SK-N-SH (cell line): ENCODE results near the gene OR2L5.

Source experiments
- EP300 ChIP-seq, 2 experiments: IDR thresholded peaks; 2 replicates each; pipeline versions ENCODE4 v1.4.0 to v1.6.1; 2012; ENCODE audit warnings: borderline replicate concordance in 1 of 2, low read depth in 1 of 2, low read length in 1 of 2
- EZH2phosphoT487 ChIP-seq: fragments of 200-600 bp; sonication (generic); IDR thresholded peaks from 2 replicates; pipeline ENCODE4 v1.6.1; 2017; ENCODE audit warnings: low read depth, mixed run types, mild to moderate bottlenecking, antibody characterized with exemption, moderate library complexity, borderline replicate concordance
- NFIC ChIP-seq: IDR thresholded peaks from 2 replicates; pipeline ENCODE4 v1.4.0; 2012; ENCODE audit warnings: borderline replicate concordance
- NRF1 ChIP-seq: IDR thresholded peaks from 2 replicates; pipeline ENCODE4 v1.6.1; 2012; ENCODE audit warnings: low read depth, mild to moderate bottlenecking, low read length
- SIN3A ChIP-seq: IDR thresholded peaks from 2 replicates; pipeline ENCODE4 v1.6.1; 2012; ENCODE audit warnings: low read depth, mild to moderate bottlenecking, low read length, moderate library complexity, borderline replicate concordance
- SMC3 ChIP-seq: IDR thresholded peaks from 2 replicates; pipeline ENCODE4 v1.6.1; 2012; ENCODE audit warnings: low read depth, low read length, improper control_type of control experiment
- TAF1 ChIP-seq: IDR thresholded peaks from 2 replicates; pipeline ENCODE4 v1.6.1; 2012; ENCODE audit warnings: low read depth, mild to moderate bottlenecking, low read length, moderate library complexity, borderline replicate concordance
- TEAD4 ChIP-seq: IDR thresholded peaks from 2 replicates; pipeline ENCODE4 v1.4.0; 2012; ENCODE audit warnings: mild to moderate bottlenecking, borderline replicate concordance; ENCODE audit not compliant: insufficient read depth
- YY1 ChIP-seq: IDR thresholded peaks from 2 replicates; pipeline ENCODE4 v1.4.0; 2012; ENCODE audit warnings: low read depth, mild to moderate bottlenecking
- TF ChIP-seq, protein P1 (sequence below): fragments of 200-600 bp; sonication (generic); IDR thresholded peaks from 2 replicates; pipeline ENCODE4 v1.6.1; 2017; ENCODE audit warnings: antibody characterized with exemption, mild to moderate bottlenecking, moderate library complexity
- TF ChIP-seq, protein P2 (sequence below): fragments of 150-350 bp; IDR thresholded peaks from 2 replicates; pipeline ENCODE4 v1.6.1; 2017; ENCODE audit warnings: antibody characterized with exemption, low read length, low read depth, borderline replicate concordance
- TF ChIP-seq, protein P3 (sequence below): IDR thresholded peaks from 2 replicates; pipeline ENCODE4 v1.6.1; 2012; ENCODE audit warnings: mild to moderate bottlenecking, low read depth, low read length, moderate library complexity
- TF ChIP-seq, protein P4 (sequence below): IDR thresholded peaks from 2 replicates; pipeline ENCODE4 v1.4.0; 2012; ENCODE audit warnings: low read depth
- TF ChIP-seq, protein P5 (sequence below): IDR thresholded peaks from 2 replicates; pipeline ENCODE4; 2012

DNA sequence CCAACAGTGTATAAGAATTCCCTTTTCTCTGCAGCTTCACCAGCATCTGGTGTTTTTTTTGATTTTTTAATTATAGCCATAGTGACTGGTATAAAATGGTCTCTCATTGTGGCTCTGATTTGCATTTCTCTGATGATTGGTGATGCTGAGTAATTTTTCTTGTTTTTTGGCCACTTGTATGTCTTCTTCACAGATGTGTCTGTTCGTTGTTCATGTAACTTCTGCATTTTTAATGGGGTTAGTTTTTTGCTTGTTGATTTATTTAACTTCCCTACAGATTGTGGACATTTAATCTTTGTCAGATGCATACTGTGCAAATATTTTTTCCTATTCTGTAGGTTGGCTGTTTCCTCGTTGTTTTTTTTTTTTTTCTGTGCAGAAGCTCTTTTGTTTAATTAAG, 20.5 kb upstream of the OR2L5 start:
- TF ChIP-seq NFIC (no peak), TEAD4 (no peak), TAF1 (no peak), EZH2phosphoT487 (no peak), YY1 (no peak), SIN3A (no peak), NRF1 (no peak), SMC3 (no peak), EP300 (IDR thresholded peaks at IDR 0.05; ENCODE audit: borderline replicate concordance in 1 of 2, low read depth in 1 of 2, low read length in 1 of 2) (no peak)
- TF ChIP-seq, protein P1, sequence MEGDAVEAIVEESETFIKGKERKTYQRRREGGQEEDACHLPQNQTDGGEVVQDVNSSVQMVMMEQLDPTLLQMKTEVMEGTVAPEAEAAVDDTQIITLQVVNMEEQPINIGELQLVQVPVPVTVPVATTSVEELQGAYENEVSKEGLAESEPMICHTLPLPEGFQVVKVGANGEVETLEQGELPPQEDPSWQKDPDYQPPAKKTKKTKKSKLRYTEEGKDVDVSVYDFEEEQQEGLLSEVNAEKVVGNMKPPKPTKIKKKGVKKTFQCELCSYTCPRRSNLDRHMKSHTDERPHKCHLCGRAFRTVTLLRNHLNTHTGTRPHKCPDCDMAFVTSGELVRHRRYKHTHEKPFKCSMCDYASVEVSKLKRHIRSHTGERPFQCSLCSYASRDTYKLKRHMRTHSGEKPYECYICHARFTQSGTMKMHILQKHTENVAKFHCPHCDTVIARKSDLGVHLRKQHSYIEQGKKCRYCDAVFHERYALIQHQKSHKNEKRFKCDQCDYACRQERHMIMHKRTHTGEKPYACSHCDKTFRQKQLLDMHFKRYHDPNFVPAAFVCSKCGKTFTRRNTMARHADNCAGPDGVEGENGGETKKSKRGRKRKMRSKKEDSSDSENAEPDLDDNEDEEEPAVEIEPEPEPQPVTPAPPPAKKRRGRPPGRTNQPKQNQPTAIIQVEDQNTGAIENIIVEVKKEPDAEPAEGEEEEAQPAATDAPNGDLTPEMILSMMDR = no peak
- TF ChIP-seq, protein P2, sequence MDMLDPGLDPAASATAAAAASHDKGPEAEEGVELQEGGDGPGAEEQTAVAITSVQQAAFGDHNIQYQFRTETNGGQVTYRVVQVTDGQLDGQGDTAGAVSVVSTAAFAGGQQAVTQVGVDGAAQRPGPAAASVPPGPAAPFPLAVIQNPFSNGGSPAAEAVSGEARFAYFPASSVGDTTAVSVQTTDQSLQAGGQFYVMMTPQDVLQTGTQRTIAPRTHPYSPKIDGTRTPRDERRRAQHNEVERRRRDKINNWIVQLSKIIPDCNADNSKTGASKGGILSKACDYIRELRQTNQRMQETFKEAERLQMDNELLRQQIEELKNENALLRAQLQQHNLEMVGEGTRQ = no peak
- TF ChIP-seq, protein P3, sequence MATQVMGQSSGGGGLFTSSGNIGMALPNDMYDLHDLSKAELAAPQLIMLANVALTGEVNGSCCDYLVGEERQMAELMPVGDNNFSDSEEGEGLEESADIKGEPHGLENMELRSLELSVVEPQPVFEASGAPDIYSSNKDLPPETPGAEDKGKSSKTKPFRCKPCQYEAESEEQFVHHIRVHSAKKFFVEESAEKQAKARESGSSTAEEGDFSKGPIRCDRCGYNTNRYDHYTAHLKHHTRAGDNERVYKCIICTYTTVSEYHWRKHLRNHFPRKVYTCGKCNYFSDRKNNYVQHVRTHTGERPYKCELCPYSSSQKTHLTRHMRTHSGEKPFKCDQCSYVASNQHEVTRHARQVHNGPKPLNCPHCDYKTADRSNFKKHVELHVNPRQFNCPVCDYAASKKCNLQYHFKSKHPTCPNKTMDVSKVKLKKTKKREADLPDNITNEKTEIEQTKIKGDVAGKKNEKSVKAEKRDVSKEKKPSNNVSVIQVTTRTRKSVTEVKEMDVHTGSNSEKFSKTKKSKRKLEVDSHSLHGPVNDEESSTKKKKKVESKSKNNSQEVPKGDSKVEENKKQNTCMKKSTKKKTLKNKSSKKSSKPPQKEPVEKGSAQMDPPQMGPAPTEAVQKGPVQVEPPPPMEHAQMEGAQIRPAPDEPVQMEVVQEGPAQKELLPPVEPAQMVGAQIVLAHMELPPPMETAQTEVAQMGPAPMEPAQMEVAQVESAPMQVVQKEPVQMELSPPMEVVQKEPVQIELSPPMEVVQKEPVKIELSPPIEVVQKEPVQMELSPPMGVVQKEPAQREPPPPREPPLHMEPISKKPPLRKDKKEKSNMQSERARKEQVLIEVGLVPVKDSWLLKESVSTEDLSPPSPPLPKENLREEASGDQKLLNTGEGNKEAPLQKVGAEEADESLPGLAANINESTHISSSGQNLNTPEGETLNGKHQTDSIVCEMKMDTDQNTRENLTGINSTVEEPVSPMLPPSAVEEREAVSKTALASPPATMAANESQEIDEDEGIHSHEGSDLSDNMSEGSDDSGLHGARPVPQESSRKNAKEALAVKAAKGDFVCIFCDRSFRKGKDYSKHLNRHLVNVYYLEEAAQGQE = no peak
- TF ChIP-seq, protein P4, sequence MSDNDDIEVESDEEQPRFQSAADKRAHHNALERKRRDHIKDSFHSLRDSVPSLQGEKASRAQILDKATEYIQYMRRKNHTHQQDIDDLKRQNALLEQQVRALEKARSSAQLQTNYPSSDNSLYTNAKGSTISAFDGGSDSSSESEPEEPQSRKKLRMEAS = no peak
- TF ChIP-seq, protein P5, sequence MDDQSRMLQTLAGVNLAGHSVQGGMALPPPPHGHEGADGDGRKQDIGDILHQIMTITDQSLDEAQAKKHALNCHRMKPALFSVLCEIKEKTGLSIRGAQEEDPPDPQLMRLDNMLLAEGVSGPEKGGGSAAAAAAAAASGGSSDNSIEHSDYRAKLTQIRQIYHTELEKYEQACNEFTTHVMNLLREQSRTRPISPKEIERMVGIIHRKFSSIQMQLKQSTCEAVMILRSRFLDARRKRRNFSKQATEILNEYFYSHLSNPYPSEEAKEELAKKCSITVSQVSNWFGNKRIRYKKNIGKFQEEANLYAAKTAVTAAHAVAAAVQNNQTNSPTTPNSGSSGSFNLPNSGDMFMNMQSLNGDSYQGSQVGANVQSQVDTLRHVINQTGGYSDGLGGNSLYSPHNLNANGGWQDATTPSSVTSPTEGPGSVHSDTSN = no peak
